Tibial nerve (tissue), 4 donors: ENCODE data around the gene WDR75.
A peak's percentile ranks its signal among the peaks of the same experiment; 100 is the strongest.

ENCODE experiments used
- CTCF ChIP-seq, 5 experiments: fragments of 200-600 bp in 3 of 5; fragments of 450-650 bp in 2 of 5; sonication (generic) in 3 of 5; IDR thresholded peaks; one replicate each; pipeline ENCODE4 v1.5.1; 2016 to 2019; ENCODE audit warnings: antibody characterized with exemption in 5 of 5, mild to moderate bottlenecking in 3 of 5, moderate library complexity in 2 of 5
- EP300 ChIP-seq, 2 donors: sonication (generic); formaldehyde crosslinking; IDR thresholded peaks; one replicate each; pipeline ENCODE4 v1.6.1; 2017; ENCODE audit warnings: antibody characterized with exemption in 2 of 2, mild to moderate bottlenecking in 1 of 2
- POLR2A ChIP-seq, 2 donors: fragments of 450-650 bp; IDR thresholded peaks; one replicate each; pipeline ENCODE4 v1.6.1; 2017; ENCODE audit warnings: antibody characterized with exemption in 2 of 2, mild to moderate bottlenecking in 2 of 2, moderate library complexity in 2 of 2

- TF ChIP-seq CTCF (IDR thresholded peaks at IDR 0.05) (peak in 2 of 5 experiments; percentile 7 to 8), POLR2A (IDR thresholded peaks at IDR 0.05) (no peak), EP300 (IDR thresholded peaks at IDR 0.05) (no peak)
Observed at GRCh38 chr2:189498205-189498604, 56.9 kb downstream of the WDR75 start.
